GM23338 (cell line): Measurements from ENCODE around the gene RALGPS1. TPM values are rescaled to one million over a fixed set of nuclear protein-coding genes. Genes with fewer than 3 reads are reported as not detected.

Source experiments
- ATAC-seq: fragments of 200-7000 bp; cut with Tn5 transposase; 3 replicates; pipeline ENCODE4 v1.9.1; 2020
- DNase-seq: peaks from one replicate; pipeline ENCODE4 v3.0.0-alpha.2; 2015; ENCODE audit warnings: low spot score
- H2AFZ ChIP-seq: fragments of 200-600 bp; sonication (generic); 2 replicates; pipeline ENCODE4 v1.8.0; 2016; ENCODE audit warnings: antibody characterized with exemption, mild to moderate bottlenecking, moderate library complexity
- H3F3A ChIP-seq: fragments of 200-600 bp; sonication (generic); replicated peaks from 2 replicates; pipeline ENCODE4 v1.8.0; 2017; ENCODE audit warnings: antibody characterized with exemption, mixed run types, low read depth
- H3K27ac ChIP-seq: fragments of 200-600 bp; sonication (generic); 2 replicates; pipeline ENCODE4 v1.6.1; 2016; ENCODE audit warnings: low read depth
- H3K27me3 ChIP-seq: fragments of 200-600 bp; sonication (generic); 2 replicates; pipeline ENCODE4 v1.8.0; 2016; ENCODE audit warnings: mild to moderate bottlenecking, mixed run types, moderate library complexity; ENCODE audit not compliant: insufficient read depth
- H3K36me3 ChIP-seq: fragments of 200-600 bp; sonication (generic); 2 replicates; pipeline ENCODE4 v1.8.0; 2016; ENCODE audit warnings: mild to moderate bottlenecking; ENCODE audit not compliant: insufficient read depth
- H3K4me1 ChIP-seq: fragments of 200-600 bp; sonication (generic); 2 replicates; pipeline ENCODE4 v1.8.0; 2016; ENCODE audit warnings: mild to moderate bottlenecking, moderate library complexity; ENCODE audit not compliant: insufficient read depth
- H3K4me2 ChIP-seq: fragments of 200-600 bp; sonication (generic); 2 replicates; pipeline ENCODE4 v1.7.1; 2017; ENCODE audit warnings: mixed run types
- H3K4me3 ChIP-seq: fragments of 200-600 bp; sonication (generic); 2 replicates; pipeline ENCODE4 v1.6.1; 2016; ENCODE audit warnings: mixed run types
- H3K79me2 ChIP-seq: fragments of 200-600 bp; sonication (generic); replicated peaks from 2 replicates; pipeline ENCODE4 v1.8.0; 2017; ENCODE audit warnings: mild to moderate bottlenecking; ENCODE audit not compliant: insufficient read depth
- H3K9me2 ChIP-seq: fragments of 200-600 bp; sonication (generic); 2 replicates; pipeline ENCODE4 v1.8.0; 2017; ENCODE audit not compliant: insufficient read depth
- H4K20me1 ChIP-seq: fragments of 200-600 bp; sonication (generic); replicated peaks from 2 replicates; pipeline ENCODE4 v1.8.0; 2017; ENCODE audit warnings: mild to moderate bottlenecking; ENCODE audit not compliant: insufficient read depth
- H3K27ac Mint-ChIP-seq: 2 replicates; pipeline ENCODE4 v1.8.0; 2020; ENCODE audit warnings: inconsistent platforms, mild to moderate bottlenecking, moderate library complexity, mixed read lengths
- H3K27me3 Mint-ChIP-seq: 3 replicates; pipeline ENCODE4 v1.8.0; 2022; ENCODE audit warnings: low read depth, mild to moderate bottlenecking, moderate library complexity, mixed read lengths, inconsistent platforms; ENCODE audit not compliant: insufficient read depth, poor library complexity
- H3K36me3 Mint-ChIP-seq: 3 replicates; pipeline ENCODE4 v1.8.0; 2021; ENCODE audit warnings: low read depth, mild to moderate bottlenecking, inconsistent platforms, moderate library complexity, mixed read lengths
- H3K4me1 Mint-ChIP-seq: 3 replicates; pipeline ENCODE4 v1.8.0; 2020; ENCODE audit warnings: mild to moderate bottlenecking, inconsistent platforms, mixed read lengths
- H3K4me3 Mint-ChIP-seq: 3 replicates; pipeline ENCODE4 v1.8.0; 2021; ENCODE audit warnings: moderate library complexity, mild to moderate bottlenecking, inconsistent platforms, mixed read lengths
- H3K9me3 Mint-ChIP-seq: 3 replicates; pipeline ENCODE4 v1.8.0; 2020; ENCODE audit warnings: moderate library complexity, mild to moderate bottlenecking, inconsistent platforms, mixed read lengths
- STAT1 ChIP-seq: IDR thresholded peaks from one replicate; pipeline ENCODE4 v1.6.1; 2016; ENCODE audit warnings: antibody characterized with exemption; ENCODE audit not compliant: unreplicated experiment
- polyA plus RNA-seq: library from polyadenylated mRNA; unstranded; fragments of >200 nt; fragmentation: Nextera tagmentation; extraction: Ambion mirVana; gene quantifications from 2 replicates; pipeline ENCODE4 v1.2.1, GENCODE V29; 2016
- total RNA-seq: library from RNA; depleted of rRNA; stranded (reverse); fragments of >200 nt; shearing (Covaris generic); gene quantifications from 2 replicates; pipeline ENCODE4 v1.2.3, GENCODE V29; 2014
- TF ChIP-seq, protein P1 (sequence below): fragments of 250-450 bp; sonication (Bioruptor Pico); IDR thresholded peaks from 2 replicates; pipeline ENCODE4 v1.5.0; 2020; ENCODE audit warnings: mild to moderate bottlenecking, moderate library complexity

Gene RALGPS1
- total and polyA plus RNA-seq, 2 experiments from 2014 or later: 18.2 to 57.1 TPM

DNA sequence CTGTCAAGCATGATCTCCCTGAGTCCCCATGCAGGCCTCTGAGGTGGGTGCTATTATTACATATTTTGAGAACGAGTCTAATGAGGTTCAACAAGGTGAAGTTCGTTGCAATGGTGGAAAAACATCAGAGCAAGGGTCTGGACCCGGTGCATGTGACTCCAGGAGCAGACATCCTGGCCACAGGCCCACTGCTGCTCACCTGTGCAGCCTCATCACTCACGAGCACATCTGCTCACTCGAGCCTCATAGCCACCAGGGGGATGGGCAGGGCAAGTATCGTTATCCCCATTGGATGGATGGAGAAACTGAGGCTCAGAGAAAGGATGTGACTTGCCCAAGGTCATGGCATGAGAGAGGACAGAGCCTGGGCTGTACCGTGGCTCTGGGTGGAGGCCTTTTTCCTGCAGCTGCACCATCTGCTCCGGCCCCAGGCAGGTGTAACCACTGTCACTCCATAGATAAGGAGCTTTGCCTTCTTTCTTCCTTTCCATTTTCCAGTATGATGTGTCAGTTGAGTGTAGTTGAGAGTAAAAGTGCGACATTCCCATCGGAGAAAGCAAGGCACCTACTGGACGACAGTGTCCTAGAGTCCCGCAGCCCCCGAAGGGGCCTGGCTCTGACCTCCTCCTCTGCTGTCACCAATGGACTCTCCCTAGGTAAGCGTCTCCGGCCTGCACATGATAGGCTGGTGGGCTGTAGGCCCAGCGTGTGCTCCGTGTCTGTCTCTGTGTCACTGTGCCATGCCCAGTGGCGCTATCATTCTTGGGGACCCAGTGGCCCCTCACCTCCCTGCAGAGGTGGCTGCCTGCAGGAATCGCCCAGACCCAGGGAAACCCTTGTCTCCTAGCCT lies 281.6 kb downstream of the RALGPS1 start (continued):
- TF ChIP-seq, protein P1, sequence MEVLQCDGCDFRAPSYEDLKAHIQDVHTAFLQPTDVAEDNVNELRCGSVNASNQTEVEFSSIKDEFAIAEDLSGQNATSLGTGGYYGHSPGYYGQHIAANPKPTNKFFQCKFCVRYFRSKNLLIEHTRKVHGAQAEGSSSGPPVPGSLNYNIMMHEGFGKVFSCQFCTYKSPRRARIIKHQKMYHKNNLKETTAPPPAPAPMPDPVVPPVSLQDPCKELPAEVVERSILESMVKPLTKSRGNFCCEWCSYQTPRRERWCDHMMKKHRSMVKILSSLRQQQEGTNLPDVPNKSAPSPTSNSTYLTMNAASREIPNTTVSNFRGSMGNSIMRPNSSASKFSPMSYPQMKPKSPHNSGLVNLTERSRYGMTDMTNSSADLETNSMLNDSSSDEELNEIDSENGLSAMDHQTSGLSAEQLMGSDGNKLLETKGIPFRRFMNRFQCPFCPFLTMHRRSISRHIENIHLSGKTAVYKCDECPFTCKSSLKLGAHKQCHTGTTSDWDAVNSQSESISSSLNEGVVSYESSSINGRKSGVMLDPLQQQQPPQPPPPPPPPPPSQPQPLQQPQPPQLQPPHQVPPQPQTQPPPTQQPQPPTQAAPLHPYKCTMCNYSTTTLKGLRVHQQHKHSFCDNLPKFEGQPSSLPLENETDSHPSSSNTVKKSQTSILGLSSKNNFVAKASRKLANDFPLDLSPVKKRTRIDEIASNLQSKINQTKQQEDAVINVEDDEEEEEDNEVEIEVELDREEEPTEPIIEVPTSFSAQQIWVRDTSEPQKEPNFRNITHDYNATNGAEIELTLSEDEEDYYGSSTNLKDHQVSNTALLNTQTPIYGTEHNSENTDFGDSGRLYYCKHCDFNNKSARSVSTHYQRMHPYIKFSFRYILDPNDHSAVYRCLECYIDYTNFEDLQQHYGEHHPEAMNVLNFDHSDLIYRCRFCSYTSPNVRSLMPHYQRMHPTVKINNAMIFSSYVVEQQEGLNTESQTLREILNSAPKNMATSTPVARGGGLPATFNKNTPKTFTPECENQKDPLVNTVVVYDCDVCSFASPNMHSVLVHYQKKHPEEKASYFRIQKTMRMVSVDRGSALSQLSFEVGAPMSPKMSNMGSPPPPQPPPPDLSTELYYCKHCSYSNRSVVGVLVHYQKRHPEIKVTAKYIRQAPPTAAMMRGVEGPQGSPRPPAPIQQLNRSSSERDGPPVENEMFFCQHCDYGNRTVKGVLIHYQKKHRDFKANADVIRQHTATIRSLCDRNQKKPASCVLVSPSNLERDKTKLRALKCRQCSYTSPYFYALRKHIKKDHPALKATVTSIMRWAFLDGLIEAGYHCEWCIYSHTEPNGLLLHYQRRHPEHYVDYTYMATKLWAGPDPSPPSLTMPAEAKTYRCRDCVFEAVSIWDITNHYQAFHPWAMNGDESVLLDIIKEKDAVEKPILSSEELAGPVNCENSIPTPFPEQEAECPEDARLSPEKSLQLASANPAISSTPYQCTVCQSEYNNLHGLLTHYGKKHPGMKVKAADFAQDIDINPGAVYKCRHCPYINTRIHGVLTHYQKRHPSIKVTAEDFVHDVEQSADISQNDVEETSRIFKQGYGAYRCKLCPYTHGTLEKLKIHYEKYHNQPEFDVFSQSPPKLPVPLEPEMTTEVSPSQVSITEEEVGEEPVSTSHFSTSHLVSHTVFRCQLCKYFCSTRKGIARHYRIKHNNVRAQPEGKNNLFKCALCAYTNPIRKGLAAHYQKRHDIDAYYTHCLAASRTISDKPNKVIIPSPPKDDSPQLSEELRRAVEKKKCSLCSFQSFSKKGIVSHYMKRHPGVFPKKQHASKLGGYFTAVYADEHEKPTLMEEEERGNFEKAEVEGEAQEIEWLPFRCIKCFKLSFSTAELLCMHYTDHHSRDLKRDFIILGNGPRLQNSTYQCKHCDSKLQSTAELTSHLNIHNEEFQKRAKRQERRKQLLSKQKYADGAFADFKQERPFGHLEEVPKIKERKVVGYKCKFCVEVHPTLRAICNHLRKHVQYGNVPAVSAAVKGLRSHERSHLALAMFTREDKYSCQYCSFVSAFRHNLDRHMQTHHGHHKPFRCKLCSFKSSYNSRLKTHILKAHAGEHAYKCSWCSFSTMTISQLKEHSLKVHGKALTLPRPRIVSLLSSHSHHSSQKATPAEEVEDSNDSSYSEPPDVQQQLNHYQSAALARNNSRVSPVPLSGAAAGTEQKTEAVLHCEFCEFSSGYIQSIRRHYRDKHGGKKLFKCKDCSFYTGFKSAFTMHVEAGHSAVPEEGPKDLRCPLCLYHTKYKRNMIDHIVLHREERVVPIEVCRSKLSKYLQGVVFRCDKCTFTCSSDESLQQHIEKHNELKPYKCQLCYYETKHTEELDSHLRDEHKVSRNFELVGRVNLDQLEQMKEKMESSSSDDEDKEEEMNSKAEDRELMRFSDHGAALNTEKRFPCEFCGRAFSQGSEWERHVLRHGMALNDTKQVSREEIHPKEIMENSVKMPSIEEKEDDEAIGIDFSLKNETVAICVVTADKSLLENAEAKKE: no peak

DNA sequence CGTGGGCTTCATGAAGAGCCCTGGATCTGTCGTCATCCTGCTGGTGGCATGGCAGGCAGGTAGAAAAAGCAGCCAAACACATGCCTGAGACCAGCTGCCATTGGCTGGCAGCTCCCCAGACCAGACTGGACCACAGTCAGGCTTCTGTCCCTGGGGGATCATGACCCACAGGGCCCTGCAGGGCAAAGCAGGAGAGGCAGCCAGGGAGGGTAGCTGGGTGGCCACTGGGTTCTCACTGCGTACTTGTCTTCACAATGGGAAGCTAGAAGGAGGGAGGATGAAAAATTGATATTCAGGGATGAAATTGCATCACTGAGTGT lies 282.2 kb downstream of the RALGPS1 start:
- Histone ChIP-seq H3F3A (no peaks in the 10 kb centered on the region), H3K9me2 (no peaks in the 10 kb centered on the region), H4K20me1 (no peaks in the 10 kb centered on the region), H3K4me2 (no peak overlapping the region), H3K27ac (no peak overlapping the region), H3K27me3 (no peaks in the 10 kb centered on the region), H3K79me2 (no peaks in the 10 kb centered on the region), H3K4me3 (no peak overlapping the region), H2AFZ (no peak overlapping the region), H3K4me1 (peaks cover 4% of the 10 kb centered on the region; the same call in 1 of the 2 replicates), H3K36me3 (no peaks in the 10 kb centered on the region)
- peaks cover 6% of the 10 kb centered on the region for H3K4me1 Mint-ChIP-seq
- H3K27me3 Mint-ChIP-seq: peaks cover 9% of the 10 kb centered on the region
- DNase-seq (no peak), ATAC-seq (no peak)
- no peaks in the 10 kb centered on the region; the same call in 2 of the 3 replicates for H3K36me3 Mint-ChIP-seq
- H3K27ac Mint-ChIP-seq: no peak overlapping the region
- no peak overlapping the region for H3K4me3 Mint-ChIP-seq
- no peak for TF ChIP-seq STAT1
- no peaks in the 10 kb centered on the region for H3K9me3 Mint-ChIP-seq
